PFSK-1 (cell line): ENCODE measurements around the gene CTNND2.

Experiments
- FOXP2 ChIP-seq: optimal IDR thresholded peaks from 2 replicates; pipeline ENCODE3; 2011; ENCODE audit warnings: borderline replicate concordance, control low read depth, inconsistent platforms; ENCODE audit not compliant: insufficient read depth; ENCODE audit errors: extremely low read length, extremely low read depth
- POLR2AphosphoS5 ChIP-seq: IDR thresholded peaks from 2 replicates; pipeline ENCODE4 v1.6.1; 2012; ENCODE audit warnings: low read depth, mild to moderate bottlenecking, control low read depth, low read length, moderate library complexity
- REST ChIP-seq, 2 experiments: IDR thresholded peaks; 2 replicates each; pipeline versions ENCODE4 v1.6.1 to v1.8.0; 2011 to 2012; ENCODE audit warnings: low read depth in 2 of 2, low read length in 2 of 2, control low read depth in 1 of 2, inconsistent platforms in 1 of 2, mild to moderate bottlenecking in 1 of 2, moderate library complexity in 1 of 2; ENCODE audit not compliant: insufficient read depth in 1 of 2
- SIN3A ChIP-seq: IDR thresholded peaks from 2 replicates; pipeline ENCODE4 v1.6.1; 2012; ENCODE audit warnings: mild to moderate bottlenecking, low read length, moderate library complexity, borderline replicate concordance; ENCODE audit not compliant: insufficient read depth
- TAF1 ChIP-seq: IDR thresholded peaks from 2 replicates; pipeline ENCODE4 v1.6.1; 2012; ENCODE audit warnings: low read length, control low read depth, borderline replicate concordance; ENCODE audit not compliant: insufficient read depth

Gene CTNND2

DNA sequence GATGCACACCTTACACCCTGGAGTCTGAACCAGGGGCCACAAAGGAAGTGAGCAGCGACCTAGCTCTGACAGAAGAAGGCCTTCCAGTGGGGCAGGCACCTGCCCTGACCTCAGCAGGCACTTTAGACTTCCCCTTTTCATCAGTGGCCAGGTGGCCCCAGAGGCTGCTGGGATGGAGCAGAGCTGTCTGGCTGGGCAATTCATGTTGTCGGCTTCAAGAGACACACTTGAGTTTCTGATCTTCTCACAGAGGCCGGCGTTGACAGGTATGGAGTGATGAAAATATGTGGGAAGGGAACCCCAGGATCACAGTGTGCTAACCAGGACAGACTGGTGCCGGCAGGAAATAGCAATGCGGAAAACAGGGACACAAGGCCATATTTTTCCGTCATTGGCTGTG lies 375.5 kb downstream of the CTNND2 start:
- TF ChIP-seq REST (IDR thresholded peaks at IDR 0.05; ENCODE audit: insufficient read depth in 1 of 2, low read depth in 2 of 2, low read length in 2 of 2) (no peak), SIN3A (no peak), TAF1 (no peak), POLR2AphosphoS5 (no peak), FOXP2 (no peak)

DNA sequence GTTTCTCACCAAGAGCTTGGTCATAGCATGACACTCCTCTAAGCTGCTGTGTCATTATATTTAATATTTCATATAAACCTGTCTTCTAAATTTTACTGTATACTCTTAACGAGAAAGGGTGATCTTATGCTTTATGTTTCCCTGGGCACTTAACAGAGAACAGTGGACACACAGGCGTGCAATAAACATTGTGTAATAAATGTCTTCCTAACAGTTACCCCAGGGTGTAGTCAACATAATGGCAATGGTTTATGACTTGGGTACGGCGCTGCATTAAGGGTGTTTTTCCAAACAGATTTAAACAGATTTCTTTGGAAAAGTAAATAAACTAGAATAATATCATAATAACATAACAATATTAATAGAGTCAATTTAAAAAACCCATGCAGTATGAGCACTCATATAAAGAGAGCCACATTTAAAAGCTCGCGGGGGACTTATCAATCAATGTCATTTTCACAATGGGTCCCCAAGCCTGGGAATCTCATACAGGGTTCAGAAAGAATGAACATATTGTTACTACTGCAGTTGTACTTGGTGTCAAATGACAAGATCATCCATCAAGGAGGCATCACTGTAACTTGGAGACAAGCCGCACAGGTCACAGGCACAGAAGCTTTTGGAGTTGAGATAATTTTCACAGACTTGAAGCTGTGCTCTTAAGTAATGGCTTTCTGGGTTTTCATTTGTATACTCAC lies 376.4 kb downstream of the CTNND2 start:
- TF ChIP-seq REST (IDR thresholded peaks at IDR 0.05; ENCODE audit: insufficient read depth in 1 of 2, low read depth in 2 of 2, low read length in 2 of 2) (no peak), TAF1 (no peak), FOXP2 (no peak), SIN3A (no peak), POLR2AphosphoS5 (no peak)

DNA sequence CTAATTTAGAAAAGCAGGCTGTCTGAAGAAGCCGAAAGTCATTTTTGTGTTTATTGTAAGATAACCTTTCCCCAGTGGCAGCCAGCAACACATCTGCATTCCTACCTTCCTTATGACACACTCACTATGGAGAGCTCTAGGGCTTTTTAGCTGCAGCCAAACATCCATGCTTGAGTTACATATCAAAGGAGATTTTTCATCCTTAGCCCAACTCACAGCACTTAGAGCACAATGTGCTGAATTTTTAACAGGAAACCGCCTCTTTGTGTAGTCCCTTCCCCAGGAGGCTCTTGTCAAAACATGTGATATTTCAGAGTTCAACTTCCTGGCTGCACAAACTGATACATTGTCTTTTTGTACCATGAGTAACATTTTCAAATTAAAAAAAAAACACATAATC lies 379.2 kb downstream of the CTNND2 start:
- no peak for TF ChIP-seq REST (IDR thresholded peaks at IDR 0.05; ENCODE audit: insufficient read depth in 1 of 2, low read depth in 2 of 2, low read length in 2 of 2)
- TF ChIP-seq POLR2AphosphoS5 = no peak
- no peak for TF ChIP-seq FOXP2
- no peak for TF ChIP-seq SIN3A
- TF ChIP-seq TAF1 = no peak

GRCh38 chr5:11524188-11524587 lies 380.1 kb downstream of the CTNND2 start:
- no peak for TF ChIP-seq POLR2AphosphoS5
- no peak for TF ChIP-seq REST (IDR thresholded peaks at IDR 0.05; ENCODE audit: insufficient read depth in 1 of 2, low read depth in 2 of 2, low read length in 2 of 2)
- no peak for TF ChIP-seq SIN3A
- no peak for TF ChIP-seq FOXP2
- no peak for TF ChIP-seq TAF1

DNA sequence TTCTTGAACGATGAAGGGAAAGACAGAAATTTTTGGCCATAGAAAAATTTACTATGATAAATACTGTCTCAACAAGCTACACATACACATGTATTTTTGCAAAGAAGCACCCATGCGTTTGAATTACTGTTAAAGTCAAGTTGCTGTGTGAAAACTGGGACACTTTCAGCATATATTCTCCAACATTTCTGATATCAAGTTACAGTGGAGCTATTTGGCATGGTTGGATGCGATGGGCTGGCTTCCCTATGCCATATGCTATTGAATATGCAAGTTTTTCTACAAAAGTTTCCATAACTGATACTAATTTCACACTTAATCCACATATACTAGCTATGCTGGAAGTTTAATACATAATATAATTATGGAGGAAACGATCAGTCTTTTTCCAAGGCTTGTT lies 381.4 kb downstream of the CTNND2 start:
- TF ChIP-seq TAF1 = no peak
